A172 (cell line): Measurements from ENCODE around the gene NXPE3. TPM values are rescaled to one million over a fixed set of nuclear protein-coding genes. Genes with fewer than 3 reads are reported as not detected.

Experiments
- total RNA-seq: library from RNA; depleted of rRNA; stranded (reverse); fragments of >200 nt; shearing (Covaris generic); gene quantifications from 2 replicates; pipeline ENCODE4 v1.2.3, GENCODE V29; 2014; rRNA removed

The NXPE3 gene
- total RNA-seq, 1 experiment from 2014 or later = 16.7 TPM

Other genes starting within 250 kb of the NXPE3 start
- 51.7 and 57.7 TPM in 2 replicates for gene TRMT10C, start 217.3 kb upstream of the NXPE3 start, total RNA-seq
- gene PCNP, start 205.0 kb upstream of the NXPE3 start, total RNA-seq = 102 and 128 TPM in 2 replicates
- gene ZBTB11, start 102.1 kb upstream of the NXPE3 start, total RNA-seq = 22.8 and 31.4 TPM in 2 replicates
- gene RPL24, start 92.5 kb upstream of the NXPE3 start, total RNA-seq = 1,824 and 2,164 TPM in 2 replicates
- 32.2 and 32.9 TPM in 2 replicates for gene CEP97, start 54.6 kb upstream of the NXPE3 start, total RNA-seq
- 1.8 and 7.5 TPM in 2 replicates for gene NFKBIZ, start 70.3 kb downstream of the NXPE3 start, total RNA-seq